GM23338 (cell line): ENCODE data around the gene KPNA2. TPM values are rescaled to one million over a fixed set of nuclear protein-coding genes. Genes with fewer than 3 reads are reported as not detected.

Experiments
- ATAC-seq: fragments of 200-7000 bp; cut with Tn5 transposase; 3 replicates; pipeline ENCODE4 v1.9.1; 2020
- DNase-seq: peaks from one replicate; pipeline ENCODE4 v3.0.0-alpha.2; 2015; ENCODE audit warnings: low spot score
- H2AFZ ChIP-seq: fragments of 200-600 bp; sonication (generic); 2 replicates; pipeline ENCODE4 v1.8.0; 2016; ENCODE audit warnings: antibody characterized with exemption, mild to moderate bottlenecking, moderate library complexity
- H3F3A ChIP-seq: fragments of 200-600 bp; sonication (generic); replicated peaks from 2 replicates; pipeline ENCODE4 v1.8.0; 2017; ENCODE audit warnings: antibody characterized with exemption, mixed run types, low read depth
- H3K27ac ChIP-seq: fragments of 200-600 bp; sonication (generic); 2 replicates; pipeline ENCODE4 v1.6.1; 2016; ENCODE audit warnings: low read depth
- H3K27me3 ChIP-seq: fragments of 200-600 bp; sonication (generic); 2 replicates; pipeline ENCODE4 v1.8.0; 2016; ENCODE audit warnings: mild to moderate bottlenecking, mixed run types, moderate library complexity; ENCODE audit not compliant: insufficient read depth
- H3K36me3 ChIP-seq: fragments of 200-600 bp; sonication (generic); 2 replicates; pipeline ENCODE4 v1.8.0; 2016; ENCODE audit warnings: mild to moderate bottlenecking; ENCODE audit not compliant: insufficient read depth
- H3K4me1 ChIP-seq: fragments of 200-600 bp; sonication (generic); 2 replicates; pipeline ENCODE4 v1.8.0; 2016; ENCODE audit warnings: mild to moderate bottlenecking, moderate library complexity; ENCODE audit not compliant: insufficient read depth
- H3K4me2 ChIP-seq: fragments of 200-600 bp; sonication (generic); 2 replicates; pipeline ENCODE4 v1.7.1; 2017; ENCODE audit warnings: mixed run types
- H3K4me3 ChIP-seq: fragments of 200-600 bp; sonication (generic); 2 replicates; pipeline ENCODE4 v1.6.1; 2016; ENCODE audit warnings: mixed run types
- H3K79me2 ChIP-seq: fragments of 200-600 bp; sonication (generic); replicated peaks from 2 replicates; pipeline ENCODE4 v1.8.0; 2017; ENCODE audit warnings: mild to moderate bottlenecking; ENCODE audit not compliant: insufficient read depth
- H3K9me2 ChIP-seq: fragments of 200-600 bp; sonication (generic); 2 replicates; pipeline ENCODE4 v1.8.0; 2017; ENCODE audit not compliant: insufficient read depth
- H4K20me1 ChIP-seq: fragments of 200-600 bp; sonication (generic); replicated peaks from 2 replicates; pipeline ENCODE4 v1.8.0; 2017; ENCODE audit warnings: mild to moderate bottlenecking; ENCODE audit not compliant: insufficient read depth
- H3K27ac Mint-ChIP-seq: 2 replicates; pipeline ENCODE4 v1.8.0; 2020; ENCODE audit warnings: inconsistent platforms, mild to moderate bottlenecking, moderate library complexity, mixed read lengths
- H3K27me3 Mint-ChIP-seq: 3 replicates; pipeline ENCODE4 v1.8.0; 2022; ENCODE audit warnings: low read depth, mild to moderate bottlenecking, moderate library complexity, mixed read lengths, inconsistent platforms; ENCODE audit not compliant: insufficient read depth, poor library complexity
- H3K36me3 Mint-ChIP-seq: 3 replicates; pipeline ENCODE4 v1.8.0; 2021; ENCODE audit warnings: low read depth, mild to moderate bottlenecking, inconsistent platforms, moderate library complexity, mixed read lengths
- H3K4me1 Mint-ChIP-seq: 3 replicates; pipeline ENCODE4 v1.8.0; 2020; ENCODE audit warnings: mild to moderate bottlenecking, inconsistent platforms, mixed read lengths
- H3K4me3 Mint-ChIP-seq: 3 replicates; pipeline ENCODE4 v1.8.0; 2021; ENCODE audit warnings: moderate library complexity, mild to moderate bottlenecking, inconsistent platforms, mixed read lengths
- H3K9me3 Mint-ChIP-seq: 3 replicates; pipeline ENCODE4 v1.8.0; 2020; ENCODE audit warnings: moderate library complexity, mild to moderate bottlenecking, inconsistent platforms, mixed read lengths
- CREB1 ChIP-seq: fragments of 250-450 bp; sonication (Bioruptor Pico); IDR thresholded peaks from 2 replicates; pipeline ENCODE4 v1.5.0; 2020; ENCODE audit warnings: low read depth, mild to moderate bottlenecking, moderate library complexity
- POLR2AphosphoS5 ChIP-seq: IDR thresholded peaks from 2 replicates; pipeline ENCODE4 v1.6.1; 2016; ENCODE audit warnings: antibody characterized with exemption, low read depth
- ZNF114 ChIP-seq: fragments of 250-450 bp; sonication (Bioruptor Pico); IDR thresholded peaks from 2 replicates; pipeline ENCODE4 v1.5.0; 2020; ENCODE audit warnings: mild to moderate bottlenecking, moderate library complexity
- polyA plus RNA-seq: library from polyadenylated mRNA; unstranded; fragments of >200 nt; fragmentation: Nextera tagmentation; extraction: Ambion mirVana; gene quantifications from 2 replicates; pipeline ENCODE4 v1.2.1, GENCODE V29; 2016
- total RNA-seq: library from RNA; depleted of rRNA; stranded (reverse); fragments of >200 nt; shearing (Covaris generic); gene quantifications from 2 replicates; pipeline ENCODE4 v1.2.3, GENCODE V29; 2014
- TF ChIP-seq, protein P1 (sequence below): IDR thresholded peaks from one replicate; pipeline ENCODE4 v1.6.1; 2018; ENCODE audit warnings: antibody characterized with exemption; ENCODE audit not compliant: unreplicated experiment
- TF ChIP-seq, protein P2 (sequence below): IDR thresholded peaks from 2 replicates; pipeline ENCODE4 v1.6.1; 2016; ENCODE audit warnings: antibody characterized with exemption
- TF ChIP-seq, protein P3 (sequence below): fragments of 250-450 bp; sonication (Bioruptor Pico); IDR thresholded peaks from 2 replicates; pipeline ENCODE4 v1.5.0; 2020; ENCODE audit warnings: mild to moderate bottlenecking, moderate library complexity

KPNA2 gene
- total and polyA plus RNA-seq, 2 experiments from 2014 or later: 375 to 442 TPM

DNA sequence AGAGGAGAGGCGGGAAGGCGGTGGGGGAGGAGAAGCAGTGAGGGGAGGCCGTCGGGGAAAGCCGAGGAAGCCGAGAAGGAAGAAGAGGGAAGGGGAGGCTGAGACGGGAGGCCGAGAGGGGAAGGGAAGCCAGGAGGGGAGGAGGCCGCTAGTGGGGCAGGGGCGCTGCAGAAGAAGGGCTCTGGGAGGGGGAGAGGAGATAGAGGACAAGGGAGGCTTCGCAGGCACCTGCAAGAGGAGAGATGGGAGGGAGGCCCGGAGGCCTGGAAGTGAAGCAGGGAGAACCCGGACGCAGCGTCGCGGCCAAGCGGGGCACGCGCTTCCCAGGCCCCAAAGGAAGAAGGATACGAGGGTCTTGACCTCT is 41.6 kb upstream of the KPNA2 start (continued):
- TF ChIP-seq, protein P1, sequence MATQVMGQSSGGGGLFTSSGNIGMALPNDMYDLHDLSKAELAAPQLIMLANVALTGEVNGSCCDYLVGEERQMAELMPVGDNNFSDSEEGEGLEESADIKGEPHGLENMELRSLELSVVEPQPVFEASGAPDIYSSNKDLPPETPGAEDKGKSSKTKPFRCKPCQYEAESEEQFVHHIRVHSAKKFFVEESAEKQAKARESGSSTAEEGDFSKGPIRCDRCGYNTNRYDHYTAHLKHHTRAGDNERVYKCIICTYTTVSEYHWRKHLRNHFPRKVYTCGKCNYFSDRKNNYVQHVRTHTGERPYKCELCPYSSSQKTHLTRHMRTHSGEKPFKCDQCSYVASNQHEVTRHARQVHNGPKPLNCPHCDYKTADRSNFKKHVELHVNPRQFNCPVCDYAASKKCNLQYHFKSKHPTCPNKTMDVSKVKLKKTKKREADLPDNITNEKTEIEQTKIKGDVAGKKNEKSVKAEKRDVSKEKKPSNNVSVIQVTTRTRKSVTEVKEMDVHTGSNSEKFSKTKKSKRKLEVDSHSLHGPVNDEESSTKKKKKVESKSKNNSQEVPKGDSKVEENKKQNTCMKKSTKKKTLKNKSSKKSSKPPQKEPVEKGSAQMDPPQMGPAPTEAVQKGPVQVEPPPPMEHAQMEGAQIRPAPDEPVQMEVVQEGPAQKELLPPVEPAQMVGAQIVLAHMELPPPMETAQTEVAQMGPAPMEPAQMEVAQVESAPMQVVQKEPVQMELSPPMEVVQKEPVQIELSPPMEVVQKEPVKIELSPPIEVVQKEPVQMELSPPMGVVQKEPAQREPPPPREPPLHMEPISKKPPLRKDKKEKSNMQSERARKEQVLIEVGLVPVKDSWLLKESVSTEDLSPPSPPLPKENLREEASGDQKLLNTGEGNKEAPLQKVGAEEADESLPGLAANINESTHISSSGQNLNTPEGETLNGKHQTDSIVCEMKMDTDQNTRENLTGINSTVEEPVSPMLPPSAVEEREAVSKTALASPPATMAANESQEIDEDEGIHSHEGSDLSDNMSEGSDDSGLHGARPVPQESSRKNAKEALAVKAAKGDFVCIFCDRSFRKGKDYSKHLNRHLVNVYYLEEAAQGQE: no peak
- TF ChIP-seq ZNF114 (CRISPR knock-in tag) (no peak), POLR2AphosphoS5 (no peak), CREB1 (CRISPR knock-in tag) (no peak)
- TF ChIP-seq, protein P2, sequence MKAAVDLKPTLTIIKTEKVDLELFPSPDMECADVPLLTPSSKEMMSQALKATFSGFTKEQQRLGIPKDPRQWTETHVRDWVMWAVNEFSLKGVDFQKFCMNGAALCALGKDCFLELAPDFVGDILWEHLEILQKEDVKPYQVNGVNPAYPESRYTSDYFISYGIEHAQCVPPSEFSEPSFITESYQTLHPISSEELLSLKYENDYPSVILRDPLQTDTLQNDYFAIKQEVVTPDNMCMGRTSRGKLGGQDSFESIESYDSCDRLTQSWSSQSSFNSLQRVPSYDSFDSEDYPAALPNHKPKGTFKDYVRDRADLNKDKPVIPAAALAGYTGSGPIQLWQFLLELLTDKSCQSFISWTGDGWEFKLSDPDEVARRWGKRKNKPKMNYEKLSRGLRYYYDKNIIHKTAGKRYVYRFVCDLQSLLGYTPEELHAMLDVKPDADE: no peak

DNA sequence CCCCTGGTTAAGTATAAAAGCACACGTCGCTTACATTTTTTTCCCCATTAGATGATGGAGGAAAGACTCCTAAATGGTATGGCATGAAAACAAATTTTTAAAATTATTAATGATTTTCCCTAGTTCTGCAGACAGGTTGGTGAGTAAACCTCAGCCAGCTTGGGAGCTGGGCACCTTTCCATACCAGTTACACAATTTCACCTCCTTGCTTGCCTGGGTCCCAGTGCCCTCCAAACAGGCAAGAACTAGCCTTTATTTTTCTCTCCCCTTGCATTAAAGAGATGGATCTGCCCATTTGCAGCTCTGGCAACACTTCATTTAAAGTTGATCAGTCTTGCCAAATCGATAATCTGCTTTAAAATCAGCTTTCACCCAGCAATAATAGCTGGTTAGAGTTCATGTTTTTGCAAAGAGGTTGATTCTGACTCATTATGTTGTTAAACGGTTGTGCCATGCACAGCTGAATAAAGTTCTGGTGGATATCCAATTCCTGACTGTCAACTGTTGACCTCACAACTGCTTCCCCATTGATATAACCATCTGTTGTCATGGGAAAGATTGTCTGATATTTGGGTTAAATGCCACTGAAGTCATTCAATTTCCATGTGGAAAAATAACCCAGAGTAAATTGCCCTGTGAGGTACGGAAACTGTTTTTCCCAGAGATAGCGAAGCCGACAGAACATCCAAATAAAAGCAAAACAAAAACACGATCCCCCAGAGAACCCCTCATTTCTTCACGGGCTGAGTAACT is 40.5 kb upstream of the KPNA2 start:
- Mint-ChIP-seq H3K9me3 (no peaks in the 10 kb centered on the region), H3K27ac (no peak overlapping the region), H3K4me1 (peaks cover 18% of the 10 kb centered on the region), H3K27me3 (peaks cover 25% of the 10 kb centered on the region), H3K36me3 (peaks cover 13% of the 10 kb centered on the region), H3K4me3 (peak overlapping the region; percentile 74)
- Histone ChIP-seq H3F3A (peaks cover 13% of the 10 kb centered on the region), H3K27me3 (peaks cover 40% of the 10 kb centered on the region), H3K36me3 (no peaks in the 10 kb centered on the region), H4K20me1 (no peaks in the 10 kb centered on the region; the same call in 1 of the 2 replicates), H3K4me3 (peak overlapping the region; percentile 80), H3K27ac (no peak overlapping the region), H3K79me2 (no peaks in the 10 kb centered on the region), H3K4me1 (peaks cover 14% of the 10 kb centered on the region), H3K4me2 (peak overlapping the region; percentile 81), H3K9me2 (no peaks in the 10 kb centered on the region), H2AFZ (peak overlapping the region; percentile 97; the same call in 1 of the 2 replicates)
- DNase-seq (no peak), ATAC-seq (no peak)
- TF ChIP-seq POLR2AphosphoS5: peak; percentile 21; the same call in 1 of the 2 replicates
- TF ChIP-seq, protein P3, sequence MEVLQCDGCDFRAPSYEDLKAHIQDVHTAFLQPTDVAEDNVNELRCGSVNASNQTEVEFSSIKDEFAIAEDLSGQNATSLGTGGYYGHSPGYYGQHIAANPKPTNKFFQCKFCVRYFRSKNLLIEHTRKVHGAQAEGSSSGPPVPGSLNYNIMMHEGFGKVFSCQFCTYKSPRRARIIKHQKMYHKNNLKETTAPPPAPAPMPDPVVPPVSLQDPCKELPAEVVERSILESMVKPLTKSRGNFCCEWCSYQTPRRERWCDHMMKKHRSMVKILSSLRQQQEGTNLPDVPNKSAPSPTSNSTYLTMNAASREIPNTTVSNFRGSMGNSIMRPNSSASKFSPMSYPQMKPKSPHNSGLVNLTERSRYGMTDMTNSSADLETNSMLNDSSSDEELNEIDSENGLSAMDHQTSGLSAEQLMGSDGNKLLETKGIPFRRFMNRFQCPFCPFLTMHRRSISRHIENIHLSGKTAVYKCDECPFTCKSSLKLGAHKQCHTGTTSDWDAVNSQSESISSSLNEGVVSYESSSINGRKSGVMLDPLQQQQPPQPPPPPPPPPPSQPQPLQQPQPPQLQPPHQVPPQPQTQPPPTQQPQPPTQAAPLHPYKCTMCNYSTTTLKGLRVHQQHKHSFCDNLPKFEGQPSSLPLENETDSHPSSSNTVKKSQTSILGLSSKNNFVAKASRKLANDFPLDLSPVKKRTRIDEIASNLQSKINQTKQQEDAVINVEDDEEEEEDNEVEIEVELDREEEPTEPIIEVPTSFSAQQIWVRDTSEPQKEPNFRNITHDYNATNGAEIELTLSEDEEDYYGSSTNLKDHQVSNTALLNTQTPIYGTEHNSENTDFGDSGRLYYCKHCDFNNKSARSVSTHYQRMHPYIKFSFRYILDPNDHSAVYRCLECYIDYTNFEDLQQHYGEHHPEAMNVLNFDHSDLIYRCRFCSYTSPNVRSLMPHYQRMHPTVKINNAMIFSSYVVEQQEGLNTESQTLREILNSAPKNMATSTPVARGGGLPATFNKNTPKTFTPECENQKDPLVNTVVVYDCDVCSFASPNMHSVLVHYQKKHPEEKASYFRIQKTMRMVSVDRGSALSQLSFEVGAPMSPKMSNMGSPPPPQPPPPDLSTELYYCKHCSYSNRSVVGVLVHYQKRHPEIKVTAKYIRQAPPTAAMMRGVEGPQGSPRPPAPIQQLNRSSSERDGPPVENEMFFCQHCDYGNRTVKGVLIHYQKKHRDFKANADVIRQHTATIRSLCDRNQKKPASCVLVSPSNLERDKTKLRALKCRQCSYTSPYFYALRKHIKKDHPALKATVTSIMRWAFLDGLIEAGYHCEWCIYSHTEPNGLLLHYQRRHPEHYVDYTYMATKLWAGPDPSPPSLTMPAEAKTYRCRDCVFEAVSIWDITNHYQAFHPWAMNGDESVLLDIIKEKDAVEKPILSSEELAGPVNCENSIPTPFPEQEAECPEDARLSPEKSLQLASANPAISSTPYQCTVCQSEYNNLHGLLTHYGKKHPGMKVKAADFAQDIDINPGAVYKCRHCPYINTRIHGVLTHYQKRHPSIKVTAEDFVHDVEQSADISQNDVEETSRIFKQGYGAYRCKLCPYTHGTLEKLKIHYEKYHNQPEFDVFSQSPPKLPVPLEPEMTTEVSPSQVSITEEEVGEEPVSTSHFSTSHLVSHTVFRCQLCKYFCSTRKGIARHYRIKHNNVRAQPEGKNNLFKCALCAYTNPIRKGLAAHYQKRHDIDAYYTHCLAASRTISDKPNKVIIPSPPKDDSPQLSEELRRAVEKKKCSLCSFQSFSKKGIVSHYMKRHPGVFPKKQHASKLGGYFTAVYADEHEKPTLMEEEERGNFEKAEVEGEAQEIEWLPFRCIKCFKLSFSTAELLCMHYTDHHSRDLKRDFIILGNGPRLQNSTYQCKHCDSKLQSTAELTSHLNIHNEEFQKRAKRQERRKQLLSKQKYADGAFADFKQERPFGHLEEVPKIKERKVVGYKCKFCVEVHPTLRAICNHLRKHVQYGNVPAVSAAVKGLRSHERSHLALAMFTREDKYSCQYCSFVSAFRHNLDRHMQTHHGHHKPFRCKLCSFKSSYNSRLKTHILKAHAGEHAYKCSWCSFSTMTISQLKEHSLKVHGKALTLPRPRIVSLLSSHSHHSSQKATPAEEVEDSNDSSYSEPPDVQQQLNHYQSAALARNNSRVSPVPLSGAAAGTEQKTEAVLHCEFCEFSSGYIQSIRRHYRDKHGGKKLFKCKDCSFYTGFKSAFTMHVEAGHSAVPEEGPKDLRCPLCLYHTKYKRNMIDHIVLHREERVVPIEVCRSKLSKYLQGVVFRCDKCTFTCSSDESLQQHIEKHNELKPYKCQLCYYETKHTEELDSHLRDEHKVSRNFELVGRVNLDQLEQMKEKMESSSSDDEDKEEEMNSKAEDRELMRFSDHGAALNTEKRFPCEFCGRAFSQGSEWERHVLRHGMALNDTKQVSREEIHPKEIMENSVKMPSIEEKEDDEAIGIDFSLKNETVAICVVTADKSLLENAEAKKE (CRISPR knock-in tag): no peak
